Keratinocyte (primary cell): ENCODE data around the gene TXK. TPM values are rescaled to one million over a fixed set of nuclear protein-coding genes. Genes with fewer than 3 reads are reported as not detected.

Experiments used
- DNase-seq: peaks from one replicate; pipeline ENCODE4 v3.0.0-alpha.2; 2011; ENCODE audit warnings: low read depth, missing footprints, low spot score
- FAIRE-seq: peaks from 2 replicates; lab custom pipeline; 2011; peaks lifted over from hg19 to GRCh38; lab: Jason Lieb, UNC
- H2AFZ ChIP-seq: 2 replicates; pipeline ENCODE4 v1.6.0; 2012; ENCODE audit warnings: low read length, control low read depth, inconsistent platforms; ENCODE audit not compliant: control insufficient read depth
- H3K27ac ChIP-seq: 2 replicates; pipeline ENCODE4 v1.5.1; 2011; ENCODE audit warnings: low read length; ENCODE audit not compliant: control insufficient read depth, insufficient read depth
- H3K27me3 ChIP-seq: 3 replicates; pipeline ENCODE4 v1.6.0; 2011; ENCODE audit warnings: low read length; ENCODE audit not compliant: control insufficient read depth, insufficient read depth; ENCODE audit errors: extremely low read depth
- H3K36me3 ChIP-seq, 2 experiments: 2 replicates in 1 of 2; 3 replicates in 1 of 2; pipeline ENCODE4 v1.5.1; 2011; ENCODE audit warnings: low read length in 2 of 2, mild to moderate bottlenecking in 1 of 2; ENCODE audit not compliant: control insufficient read depth in 2 of 2, insufficient read depth in 2 of 2; ENCODE audit errors: extremely low read depth in 1 of 2
- H3K4me1 ChIP-seq: 3 replicates; pipeline ENCODE4 v1.5.1; 2011; ENCODE audit warnings: low read length; ENCODE audit not compliant: control insufficient read depth, insufficient read depth; ENCODE audit errors: extremely low read depth
- H3K4me2 ChIP-seq: 3 replicates; pipeline ENCODE4 v1.6.0; 2011; ENCODE audit warnings: low read depth, low read length; ENCODE audit not compliant: control insufficient read depth, insufficient read depth; ENCODE audit errors: extremely low read depth
- H3K4me3 ChIP-seq, 3 experiments: fragments of 200-600 bp in 1 of 3; sonication (generic) in 1 of 3; 2 replicates in 2 of 3; 3 replicates in 1 of 3; pipeline ENCODE4 v1.5.1; 2011 to 2016; ENCODE audit warnings: low read length in 3 of 3, mild to moderate bottlenecking in 3 of 3, control low read depth in 2 of 3, inconsistent platforms in 1 of 3, low read depth in 1 of 3, mixed read lengths in 1 of 3, mixed run types in 1 of 3, moderate library complexity in 1 of 3; ENCODE audit not compliant: control insufficient read depth in 2 of 3, insufficient read depth in 2 of 3; ENCODE audit errors: extremely low read depth in 1 of 3
- H3K79me2 ChIP-seq: 2 replicates; pipeline ENCODE4 v1.6.0; 2012; ENCODE audit warnings: low read length; ENCODE audit not compliant: control insufficient read depth, insufficient read depth
- H3K9ac ChIP-seq: 3 replicates; pipeline ENCODE4 v1.6.0; 2011; ENCODE audit warnings: low read length; ENCODE audit not compliant: control insufficient read depth, insufficient read depth; ENCODE audit errors: extremely low read depth
- H3K9me1 ChIP-seq: 3 replicates; pipeline ENCODE4 v1.6.0; 2011; ENCODE audit warnings: low read length; ENCODE audit not compliant: control insufficient read depth, insufficient read depth; ENCODE audit errors: extremely low read depth
- H3K9me3 ChIP-seq: 2 replicates; pipeline ENCODE4 v1.5.1; 2012; ENCODE audit warnings: low read depth, low read length; ENCODE audit not compliant: control insufficient read depth
- H4K20me1 ChIP-seq: 3 replicates; pipeline ENCODE4 v1.6.0; 2011; ENCODE audit warnings: low read length; ENCODE audit not compliant: control insufficient read depth, insufficient read depth; ENCODE audit errors: extremely low read depth
- CTCF ChIP-seq, 3 experiments: IDR thresholded peaks in 1 of 3; conservative IDR thresholded peaks in 1 of 3; optimal IDR thresholded peaks in 1 of 3; 2 replicates in 2 of 3; 3 replicates in 1 of 3; pipeline versions ENCODE3 to v1.5.1; 2011; ENCODE audit warnings: low read length in 3 of 3, mild to moderate bottlenecking in 3 of 3, moderate library complexity in 2 of 3, control low read depth in 1 of 3, inconsistent platforms in 1 of 3; ENCODE audit not compliant: insufficient read depth in 2 of 3; ENCODE audit errors: extremely low read depth in 1 of 3
- EZH2 ChIP-seq: IDR thresholded peaks from one replicate; pipeline ENCODE4 v1.6.1; 2012; ENCODE audit warnings: inconsistent platforms, mild to moderate bottlenecking, low read length, moderate library complexity
- dilution Hi-C: fragments of 300-500 bp; cut with MboI; formaldehyde crosslinking; loops from one replicate; pipeline ENCODE4 v1.7.0; 2020; ENCODE audit warnings: low sequenced_read_pairs; ENCODE audit not compliant: extremely low pct_ligation_motif_present
- polyA plus RNA-seq, 5 experiments: library from polyadenylated mRNA; depleted of rRNA in 3 of 5; stranded (reverse) in 3 of 5; stranded (forward) in 1 of 5; unstranded in 1 of 5; fragments of >200 nt; gene quantifications; 1 replicate in 1 of 5; 2 replicates in 3 of 5; 3 replicates in 1 of 5; pipeline versions ENCODE4 v1.2.1 to v1.2.3, GENCODE V29; 2011 to 2012; ENCODE audit warnings: missing spikeins in 2 of 5, low read depth in 1 of 5, low replicate concordance in 1 of 5

TXK gene
- polyA plus RNA-seq, 1 donor (not counting 4 experiments of a cell fraction or from before 2014, with no cell fraction given) = 0.12 TPM

- Histone ChIP-seq H2AFZ (peak overlapping the region; percentile 19), H3K27ac (no peak overlapping the region), H3K4me2 (no peak overlapping the region), H3K4me1 (peaks cover 3% of the 10 kb centered on the region), H3K9ac (no peak overlapping the region), H3K36me3 (no peaks in the 10 kb centered on the region), H3K4me3 (no peak overlapping the region), H4K20me1 (no peaks in the 10 kb centered on the region), H3K27me3 (no peaks in the 10 kb centered on the region), H3K9me3 (no peaks in the 10 kb centered on the region), H3K9me1 (no peaks in the 10 kb centered on the region), H3K79me2 (no peaks in the 10 kb centered on the region)
- no peak for TF ChIP-seq EZH2
- no peak for TF ChIP-seq CTCF (optimal IDR thresholded peaks at IDR 0.05 in 1 of 3, IDR thresholded peaks at IDR 0.05 in 1 of 3, conservative IDR thresholded peaks at IDR 0.05 in 1 of 3; ENCODE audit: extremely low read depth in 1 of 3, insufficient read depth in 2 of 3, low read length in 3 of 3)
- DNase-seq = no peak
- no peak for FAIRE-seq
- dilution Hi-C loops = no loop called here
Measured at GRCh38 chr4:48103483-48104139, 30.4 kb downstream of the TXK start.

- Histone ChIP-seq H3K79me2 (no peaks in the 10 kb centered on the region), H3K36me3 (no peaks in the 10 kb centered on the region), H3K4me2 (no peak overlapping the region), H3K9ac (no peak overlapping the region), H3K9me3 (no peaks in the 10 kb centered on the region), H2AFZ (no peak overlapping the region), H3K9me1 (no peaks in the 10 kb centered on the region), H3K4me3 (no peak overlapping the region), H4K20me1 (no peaks in the 10 kb centered on the region), H3K4me1 (peaks cover 3% of the 10 kb centered on the region), H3K27me3 (no peaks in the 10 kb centered on the region), H3K27ac (no peak overlapping the region)
- no peak for FAIRE-seq
- dilution Hi-C loops = no loop called here
- DNase-seq = no peak
- TF ChIP-seq EZH2 (no peak), CTCF (optimal IDR thresholded peaks at IDR 0.05 in 1 of 3, IDR thresholded peaks at IDR 0.05 in 1 of 3, conservative IDR thresholded peaks at IDR 0.05 in 1 of 3; ENCODE audit: extremely low read depth in 1 of 3, insufficient read depth in 2 of 3, low read length in 3 of 3) (no peak)
Measured at GRCh38 chr4:48102303-48102702, 31.7 kb downstream of the TXK start.
